GM21390 (cell line): Measurements from ENCODE around the gene GPATCH3.
"Not testable (repeated sequence)": the region's sequence is repeated elsewhere in the genome, so short reads cannot be mapped to it uniquely, and the experiment has no call there.

ENCODE experiments used
- ATAC-seq: cut with Tn5 transposase; IDR thresholded peaks from one replicate; pipeline ENCODE4 v1.9.1; 2021; ENCODE audit not compliant: unreplicated experiment

GPATCH3 gene

DNA sequence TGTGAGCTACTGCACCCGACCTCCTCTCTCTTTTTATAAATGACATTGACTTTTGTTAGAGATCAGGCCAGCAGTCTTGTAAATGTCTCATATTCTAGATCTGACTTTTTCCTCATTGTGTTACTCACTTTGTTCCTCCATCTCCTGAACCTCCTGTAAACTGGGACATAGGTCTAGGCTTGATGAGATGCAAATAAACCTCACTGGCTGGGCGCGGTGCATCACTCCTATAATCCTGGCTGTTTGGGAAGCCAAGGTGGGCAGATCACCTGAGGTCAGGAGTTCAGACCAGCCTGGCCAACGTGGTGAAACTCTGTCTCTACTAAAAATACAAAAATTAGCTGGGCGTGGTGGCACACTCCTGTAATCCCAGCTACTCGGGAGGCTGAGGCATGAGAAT lies 52.4 kb downstream of the GPATCH3 start:
- ATAC-seq: not testable (repeated sequence)

DNA sequence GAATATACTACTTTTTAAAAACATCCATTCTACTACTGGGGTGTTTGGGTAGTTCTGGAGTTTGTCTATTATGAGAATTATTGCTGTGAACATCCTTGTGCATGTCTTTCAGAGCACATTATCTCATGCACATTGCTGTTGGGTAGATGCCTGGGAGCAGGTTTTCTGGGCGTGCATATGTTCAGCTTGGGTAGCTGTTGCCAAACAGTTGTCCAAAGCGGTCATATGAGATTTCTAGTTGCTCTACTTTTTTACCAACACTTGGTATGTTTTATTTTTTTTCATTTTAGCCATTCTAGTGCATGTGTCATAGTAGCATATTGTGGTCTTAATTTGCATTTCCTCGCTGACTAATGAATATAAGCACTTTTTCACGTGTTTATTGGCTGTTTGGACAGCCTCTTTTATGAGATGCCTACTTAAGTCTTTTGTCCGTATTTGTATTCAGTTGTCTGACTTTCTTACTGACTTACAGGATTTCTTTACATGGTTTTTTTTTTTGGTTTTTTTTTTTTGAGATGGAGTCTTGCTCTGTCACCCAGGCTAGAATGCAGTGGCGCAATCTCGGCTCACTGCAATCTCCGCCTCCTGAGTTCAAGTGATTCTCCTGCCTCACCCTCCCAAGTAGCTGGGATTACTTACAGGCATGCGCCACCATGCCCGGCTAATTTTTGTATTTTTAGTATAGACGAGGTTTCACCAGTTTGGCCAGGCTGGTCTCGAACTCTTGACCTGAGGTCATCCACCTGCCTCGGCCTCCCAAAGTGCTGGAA lies 55.7 kb downstream of the GPATCH3 start:
- no peak for ATAC-seq
